GM12878 (cell line): ENCODE data around the gene MAMDC2. TPM values are rescaled to one million over a fixed set of nuclear protein-coding genes. Genes with fewer than 3 reads are reported as not detected.

ENCODE experiments used
- ATAC-seq: fragments of 200-7000 bp; cut with Tn5 transposase; 3 replicates; pipeline ENCODE4 v1.9.1; 2020; ENCODE audit warnings: mild to moderate bottlenecking, moderate library complexity
- BruUV-seq: library from RNA; stranded (reverse); fragments of 400-500 nt; replicated peaks from 2 replicates; lab custom pipeline; 2021; lab: Mats Ljungman, UMichigan
- CTCF ChIA-PET: fragments of 300-600 bp; sonication (Branson Sonifier 250); formaldehyde crosslinking; extraction: SDS; loops from one replicate; lab custom pipeline; 2021; ENCODE audit warnings: inconsistent platforms; lab: Yijun Ruan, JAX
- POLR2A ChIA-PET: fragments of 350-600 bp; formaldehyde crosslinking; extraction: SDS; loops from one replicate; lab custom pipeline; 2021; ENCODE audit warnings: inconsistent platforms; lab: Charles Lee
- RAD21 ChIA-PET: fragments of 300-600 bp; sonication (Branson Sonifier 250); formaldehyde crosslinking; loops from one replicate; lab custom pipeline; 2023; ENCODE audit warnings: antibody characterized with exemption; ENCODE audit not compliant: unreplicated experiment; lab: Charles Lee
- SMC1A ChIA-PET: fragments of 300-600 bp; sonication (Branson Sonifier 250); formaldehyde crosslinking; loops from one replicate; lab custom pipeline; 2023; ENCODE audit not compliant: unreplicated experiment, uncharacterized antibody; lab: Charles Lee
- DNase-seq: peaks from one replicate; pipeline ENCODE4 v3.0.0-alpha.2; 2011; ENCODE audit warnings: low read depth, low spot score
- FAIRE-seq: peaks from 3 replicates; lab custom pipeline; 2011; peaks lifted over from hg19 to GRCh38; lab: Jason Lieb, UNC
- H2AFZ ChIP-seq: 2 replicates; pipeline ENCODE4 v1.6.0; 2011; ENCODE audit warnings: low read depth, low read length, control low read depth; ENCODE audit not compliant: control insufficient read depth
- H3K27ac ChIP-seq: 2 replicates; pipeline ENCODE4 v1.5.1; 2011; ENCODE audit warnings: control low read depth; ENCODE audit not compliant: control insufficient read depth, insufficient read depth
- H3K27me3 ChIP-seq, 2 experiments: replicated peaks in 1 of 2; 2 replicates each; pipeline versions ENCODE4 v1.6.0 to v1.6.1; 2011; ENCODE audit warnings: low read length in 1 of 2; ENCODE audit not compliant: control insufficient read depth in 2 of 2, insufficient read depth in 2 of 2
- H3K36me3 ChIP-seq, 2 experiments: 2 replicates each; pipeline ENCODE4 v1.5.1; 2011; ENCODE audit warnings: low read length in 1 of 2; ENCODE audit not compliant: control insufficient read depth in 2 of 2, insufficient read depth in 2 of 2
- H3K4me1 ChIP-seq: 2 replicates; pipeline ENCODE4 v1.6.1; 2011; ENCODE audit warnings: mild to moderate bottlenecking, low read length, moderate library complexity, mixed read lengths; ENCODE audit not compliant: control insufficient read depth, insufficient read depth
- H3K4me2 ChIP-seq: 2 replicates; pipeline ENCODE4 v1.6.0; 2011; ENCODE audit warnings: control low read depth; ENCODE audit not compliant: control insufficient read depth, insufficient read depth
- H3K4me3 ChIP-seq: fragments of 200-600 bp; sonication (generic); 2 replicates; pipeline ENCODE4 v1.5.1; 2016
- H3K79me2 ChIP-seq: 2 replicates; pipeline ENCODE4 v1.6.0; 2011; ENCODE audit warnings: low read length; ENCODE audit not compliant: control insufficient read depth, insufficient read depth
- H3K9ac ChIP-seq: 2 replicates; pipeline ENCODE4 v1.8.0; 2011; ENCODE audit warnings: low read length, control low read depth, mixed read lengths; ENCODE audit not compliant: control insufficient read depth, insufficient read depth
- H3K9me3 ChIP-seq: replicated peaks from 3 replicates; pipeline ENCODE4 v1.5.1; 2011; ENCODE audit warnings: mild to moderate bottlenecking, low read length; ENCODE audit not compliant: control insufficient read depth, insufficient read depth
- H4K20me1 ChIP-seq: 2 replicates; pipeline ENCODE4 v1.6.0; 2011; ENCODE audit not compliant: control insufficient read depth, insufficient read depth
- BHLHE40 ChIP-seq, 2 experiments: fragments of 450-650 bp in 1 of 2; IDR thresholded peaks; 2 replicates each; pipeline ENCODE4 v1.6.1; 2011 to 2017; ENCODE audit warnings: low read depth in 2 of 2, borderline replicate concordance in 1 of 2, improper control_type of control experiment in 1 of 2, low read length in 1 of 2, mild to moderate bottlenecking in 1 of 2
- CHD2 ChIP-seq: IDR thresholded peaks from 2 replicates; pipeline ENCODE4 v1.6.1; 2011; ENCODE audit warnings: low read depth, low read length, improper control_type of control experiment, borderline replicate concordance
- FOXM1 ChIP-seq: IDR thresholded peaks from 2 replicates; pipeline ENCODE4 v1.6.1; 2012; ENCODE audit warnings: low read depth, mild to moderate bottlenecking, inconsistent platforms, low read length, moderate library complexity
- GABPA ChIP-seq: IDR thresholded peaks from 2 replicates; pipeline ENCODE4 v1.6.1; 2014; ENCODE audit warnings: antibody characterized with exemption, low read depth, mild to moderate bottlenecking, inconsistent platforms
- KAT2A ChIP-seq: conservative IDR thresholded peaks from 2 replicates; pipeline ENCODE4 v1.6.1; 2011; ENCODE audit warnings: low read depth, low read length; ENCODE audit not compliant: control insufficient read depth
- POLR2A ChIP-seq: IDR thresholded peaks from 2 replicates; pipeline ENCODE4 v1.6.1; 2011; ENCODE audit warnings: low read depth, mild to moderate bottlenecking, low read length
- SMARCA5 ChIP-seq: fragments of 450-650 bp; IDR thresholded peaks from 2 replicates; pipeline ENCODE4 v1.6.1; 2017; ENCODE audit warnings: mild to moderate bottlenecking
- STAT1 ChIP-seq: fragments of 450-650 bp; conservative IDR thresholded peaks from 2 replicates; pipeline ENCODE4 v1.6.1; 2014; ENCODE audit warnings: antibody characterized with exemption, mild to moderate bottlenecking
- TARDBP ChIP-seq: IDR thresholded peaks from 2 replicates; pipeline ENCODE4 v1.6.1; 2016; ENCODE audit warnings: borderline replicate concordance
- WRNIP1 ChIP-seq: IDR thresholded peaks from 2 replicates; pipeline ENCODE4 v1.6.1; 2011; ENCODE audit warnings: low read depth, low read length, improper control_type of control experiment, borderline replicate concordance
- WGBS: methylation state at CpG from one replicate; pipeline ENCODE4 v1.1.6; 2016; ENCODE audit warnings: low lambda C conversion rate; ENCODE audit not compliant: insufficient replicate concordance, insufficient coverage; ENCODE audit errors: missing lambda C conversion rate; 5-methylcytosine and 5-hydroxymethylcytosine counted together
- in situ Hi-C: fragments of 300-500 bp; cut with MboI; formaldehyde crosslinking; loops from 9 replicates; pipeline ENCODE4 v1.14.3; 2018; ENCODE audit warnings: mixed read lengths
- intact Hi-C: fragments of 100-400 bp; cut with micrococcal nuclease; formaldehyde crosslinking; loops from one replicate; pipeline ENCODE4 v1.14.2; 2022; ENCODE audit not compliant: unreplicated experiment
- polyA plus RNA-seq, 11 experiments: library from polyadenylated mRNA; depleted of rRNA in 4 of 11; unstranded in 6 of 11; stranded (reverse) in 5 of 11; fragments of >200 nt; fragmentation: Nextera tagmentation in 4 of 11; fragmentation: Illumina TruSeq in 1 of 11; extraction: Ambion mirVana in 4 of 11; extraction: Trizol in 1 of 11; gene quantifications; 1 replicate in 1 of 11; 2 replicates in 10 of 11; pipeline versions ENCODE4 v1.2.1 to v1.2.3, GENCODE V29; 2011 to 2016; ENCODE audit warnings: inconsistent platforms in 2 of 11, missing spikeins in 2 of 11, low read depth in 1 of 11
- total RNA-seq, 4 experiments: library from RNA; depleted of rRNA in 3 of 4; stranded (reverse); fragments of >200 nt in 3 of 4; fragmentation: Illumina TruSeq in 1 of 4; extraction: Trizol in 1 of 4; gene quantifications; 2 replicates each; pipeline versions ENCODE4 v1.2.1 to v1.2.3, GENCODE V29; 2013 to 2021
- TF ChIP-seq, protein P1 (sequence below), 3 experiments: IDR thresholded peaks in 2 of 3; conservative IDR thresholded peaks in 1 of 3; 2 replicates each; pipeline ENCODE4 v1.5.1; 2011; ENCODE audit warnings: low read depth in 3 of 3, low read length in 3 of 3, mild to moderate bottlenecking in 3 of 3, control low read depth in 2 of 3, moderate library complexity in 2 of 3, inconsistent platforms in 1 of 3, mixed read lengths in 1 of 3; ENCODE audit not compliant: control insufficient read depth in 2 of 3, insufficient read depth in 1 of 3; ENCODE audit errors: extremely low read depth in 1 of 3
- TF ChIP-seq, protein P2 (sequence below): fragments of 450-650 bp; IDR thresholded peaks from 2 replicates; pipeline ENCODE4 v1.6.1; 2017; ENCODE audit warnings: mild to moderate bottlenecking

The MAMDC2 gene
- total and polyA plus RNA-seq, 10 of the 15 experiments (the other 5 are each of a cell fraction or from before 2014, with no cell fraction given) = 0.01 to 0.09 TPM; not detected in 8

DNA sequence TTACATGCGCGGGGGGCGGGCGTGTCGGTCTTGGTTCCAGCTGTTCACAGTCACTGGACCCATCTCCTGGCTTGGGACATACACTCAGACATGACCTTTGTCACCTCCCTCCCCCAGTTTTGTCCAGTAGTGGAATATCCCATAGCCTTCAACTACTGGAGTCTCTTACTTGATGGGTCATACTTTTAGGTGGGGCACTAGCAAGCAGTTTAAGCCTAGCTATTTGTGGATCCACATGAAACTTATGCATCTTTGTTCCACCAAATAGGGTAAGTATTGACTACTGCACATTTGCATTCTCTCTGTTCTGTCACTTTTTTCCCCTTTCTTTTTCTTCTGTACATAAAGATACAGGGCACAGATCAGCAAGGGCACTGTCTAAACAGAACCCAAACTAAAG is 15.4 kb upstream of the MAMDC2 start:
- no peak for TF ChIP-seq KAT2A
- TF ChIP-seq POLR2A = no peak
- TF ChIP-seq TARDBP = no peak
- TF ChIP-seq SMARCA5 = no peak
- no peak for TF ChIP-seq STAT1
- no peak for TF ChIP-seq GABPA
- TF ChIP-seq, all 136 proteins: peak for 0
- WGBS = 79% methylated on average over 5 of the region's 5 CpGs
- ChIA-PET SMC1A (no interaction called here), CTCF (no interaction called here), RAD21 (no interaction called here), POLR2A (no interaction called here)
- Histone ChIP-seq H3K9me3 (no peaks in the 10 kb centered on the region), H3K4me1 (no peaks in the 10 kb centered on the region), H3K27ac (no peak overlapping the region), H3K9ac (no peak overlapping the region), H3K4me2 (no peak overlapping the region), H3K36me3 (no peaks in the 10 kb centered on the region), H4K20me1 (no peaks in the 10 kb centered on the region), H3K27me3 (no peaks in the 10 kb centered on the region), H3K4me3 (no peak overlapping the region), H3K79me2 (no peaks in the 10 kb centered on the region), H2AFZ (no peak overlapping the region)
- BruUV-seq = no TSS peak
- in situ Hi-C loops (no loop called here), intact Hi-C loops (no loop called here)
- DNase-seq (no peak), FAIRE-seq (no peak), ATAC-seq (no peak)

DNA sequence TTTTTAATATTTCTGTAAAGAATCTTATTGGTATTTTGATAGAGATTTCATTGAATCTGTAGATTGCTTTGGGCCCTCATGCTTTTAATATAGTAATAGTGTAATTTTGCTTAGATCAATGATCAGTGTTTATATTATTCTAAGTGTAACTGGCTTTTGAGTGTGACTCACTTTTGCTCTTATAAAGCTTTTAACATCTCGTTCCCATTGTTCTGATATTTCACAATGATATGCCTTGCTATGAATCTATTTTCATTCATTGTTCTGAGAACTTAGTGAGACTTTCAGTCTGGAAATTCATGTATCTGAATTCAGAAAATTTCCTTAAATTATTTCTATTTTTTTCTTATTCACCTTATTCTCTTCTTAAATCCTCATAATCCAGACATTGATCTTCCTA is 13.5 kb upstream of the MAMDC2 start:
- BruUV-seq = no TSS peak
- intact Hi-C loops = no loop called here
- DNase-seq (no peak), FAIRE-seq (no peak), ATAC-seq (no peak)
- SMC1A ChIA-PET = no interaction called here
- no peaks in the 10 kb centered on the region for H3K9me3 ChIP-seq
- H3K4me3 ChIP-seq = no peak overlapping the region
- H3K27me3 ChIP-seq = no peaks in the 10 kb centered on the region
- 0% methylated on average over 1 of the region's 1 CpG for WGBS
- no peak overlapping the region for H2AFZ ChIP-seq
- RAD21 ChIA-PET = no interaction called here
- POLR2A ChIA-PET = no interaction called here
- no peaks in the 10 kb centered on the region for H3K36me3 ChIP-seq
- CTCF ChIA-PET = interaction anchor here (1.5 kb wide), 1 partner anchor 81 kb away, joined by 4 read pairs; no protein-coding TSS in a partner anchor
- H4K20me1 ChIP-seq = no peaks in the 10 kb centered on the region
- in situ Hi-C loops = no loop called here
- H3K4me1 ChIP-seq = no peaks in the 10 kb centered on the region
- no peak overlapping the region for H3K9ac ChIP-seq
- H3K4me2 ChIP-seq = no peak overlapping the region
- no peak overlapping the region for H3K27ac ChIP-seq
- no peaks in the 10 kb centered on the region for H3K79me2 ChIP-seq
- TF ChIP-seq FOXM1 = no peak
- TF ChIP-seq KAT2A = no peak
- TF ChIP-seq, protein P1, sequence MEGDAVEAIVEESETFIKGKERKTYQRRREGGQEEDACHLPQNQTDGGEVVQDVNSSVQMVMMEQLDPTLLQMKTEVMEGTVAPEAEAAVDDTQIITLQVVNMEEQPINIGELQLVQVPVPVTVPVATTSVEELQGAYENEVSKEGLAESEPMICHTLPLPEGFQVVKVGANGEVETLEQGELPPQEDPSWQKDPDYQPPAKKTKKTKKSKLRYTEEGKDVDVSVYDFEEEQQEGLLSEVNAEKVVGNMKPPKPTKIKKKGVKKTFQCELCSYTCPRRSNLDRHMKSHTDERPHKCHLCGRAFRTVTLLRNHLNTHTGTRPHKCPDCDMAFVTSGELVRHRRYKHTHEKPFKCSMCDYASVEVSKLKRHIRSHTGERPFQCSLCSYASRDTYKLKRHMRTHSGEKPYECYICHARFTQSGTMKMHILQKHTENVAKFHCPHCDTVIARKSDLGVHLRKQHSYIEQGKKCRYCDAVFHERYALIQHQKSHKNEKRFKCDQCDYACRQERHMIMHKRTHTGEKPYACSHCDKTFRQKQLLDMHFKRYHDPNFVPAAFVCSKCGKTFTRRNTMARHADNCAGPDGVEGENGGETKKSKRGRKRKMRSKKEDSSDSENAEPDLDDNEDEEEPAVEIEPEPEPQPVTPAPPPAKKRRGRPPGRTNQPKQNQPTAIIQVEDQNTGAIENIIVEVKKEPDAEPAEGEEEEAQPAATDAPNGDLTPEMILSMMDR (IDR thresholded peaks at IDR 0.05 in 2 of 3, conservative IDR thresholded peaks at IDR 0.05 in 1 of 3; ENCODE audit: control insufficient read depth in 2 of 3, extremely low read depth in 1 of 3, insufficient read depth in 1 of 3, low read depth in 3 of 3, low read length in 3 of 3) = no peak
- TF ChIP-seq BHLHE40 (IDR thresholded peaks at IDR 0.05; ENCODE audit: borderline replicate concordance in 1 of 2, low read depth in 2 of 2, low read length in 1 of 2) = no peak
- no peak for TF ChIP-seq WRNIP1
- TF ChIP-seq CHD2 = no peak
- TF ChIP-seq, protein P2, sequence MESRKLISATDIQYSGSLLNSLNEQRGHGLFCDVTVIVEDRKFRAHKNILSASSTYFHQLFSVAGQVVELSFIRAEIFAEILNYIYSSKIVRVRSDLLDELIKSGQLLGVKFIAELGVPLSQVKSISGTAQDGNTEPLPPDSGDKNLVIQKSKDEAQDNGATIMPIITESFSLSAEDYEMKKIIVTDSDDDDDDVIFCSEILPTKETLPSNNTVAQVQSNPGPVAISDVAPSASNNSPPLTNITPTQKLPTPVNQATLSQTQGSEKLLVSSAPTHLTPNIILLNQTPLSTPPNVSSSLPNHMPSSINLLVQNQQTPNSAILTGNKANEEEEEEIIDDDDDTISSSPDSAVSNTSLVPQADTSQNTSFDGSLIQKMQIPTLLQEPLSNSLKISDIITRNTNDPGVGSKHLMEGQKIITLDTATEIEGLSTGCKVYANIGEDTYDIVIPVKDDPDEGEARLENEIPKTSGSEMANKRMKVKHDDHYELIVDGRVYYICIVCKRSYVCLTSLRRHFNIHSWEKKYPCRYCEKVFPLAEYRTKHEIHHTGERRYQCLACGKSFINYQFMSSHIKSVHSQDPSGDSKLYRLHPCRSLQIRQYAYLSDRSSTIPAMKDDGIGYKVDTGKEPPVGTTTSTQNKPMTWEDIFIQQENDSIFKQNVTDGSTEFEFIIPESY = no peak
